Eye (tissue), 1 donor: Measurements from ENCODE around the gene OR14I1.
"Not testable (repeated sequence)": the region's sequence is repeated elsewhere in the genome, so short reads cannot be mapped to it uniquely, and the experiment has no call there.

Experiments used
- DNase-seq: peaks from one replicate; pipeline ENCODE4 v3.0.0-alpha.2; 2015

OR14I1 gene

DNA sequence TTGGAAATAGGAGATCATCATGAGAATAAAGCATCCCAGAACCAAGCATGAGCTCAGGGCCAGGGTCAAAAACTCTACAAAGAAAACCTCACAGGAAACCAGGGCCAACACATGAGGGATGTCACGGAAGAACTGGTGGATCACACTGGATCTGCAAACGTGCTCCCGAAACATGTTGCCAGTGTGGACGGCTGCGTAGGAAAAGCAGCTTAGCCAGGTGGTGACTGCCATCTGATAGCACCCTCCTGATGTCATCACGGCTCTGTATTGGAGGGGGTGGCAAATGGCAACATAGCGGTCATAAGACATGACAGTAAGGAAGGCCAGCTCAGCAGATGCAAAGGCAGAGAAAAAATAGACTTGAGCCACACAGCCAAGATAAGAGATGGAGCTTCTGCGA is 20.9 kb downstream of the OR14I1 start:
- DNase-seq: no peak

DNA sequence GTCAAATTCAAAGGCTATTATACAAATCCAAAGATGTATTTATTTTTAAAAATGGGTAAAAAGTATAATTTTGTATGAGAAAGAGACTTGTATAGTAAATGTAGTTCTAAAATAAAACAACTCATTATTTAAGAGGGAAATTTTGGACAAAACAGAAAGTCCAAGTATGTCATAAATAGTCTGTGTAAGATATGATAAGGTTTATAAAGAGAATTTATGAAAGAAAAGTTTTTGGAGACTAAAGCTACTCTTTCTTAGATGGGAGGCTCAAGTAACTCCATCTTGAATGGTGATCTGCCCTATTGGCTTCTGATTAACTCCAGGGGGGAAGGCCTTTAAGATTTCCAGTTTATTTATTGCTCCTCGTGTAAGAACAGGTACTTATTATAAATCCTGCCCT is 32.6 kb downstream of the OR14I1 start:
- DNase-seq: no peak

DNA sequence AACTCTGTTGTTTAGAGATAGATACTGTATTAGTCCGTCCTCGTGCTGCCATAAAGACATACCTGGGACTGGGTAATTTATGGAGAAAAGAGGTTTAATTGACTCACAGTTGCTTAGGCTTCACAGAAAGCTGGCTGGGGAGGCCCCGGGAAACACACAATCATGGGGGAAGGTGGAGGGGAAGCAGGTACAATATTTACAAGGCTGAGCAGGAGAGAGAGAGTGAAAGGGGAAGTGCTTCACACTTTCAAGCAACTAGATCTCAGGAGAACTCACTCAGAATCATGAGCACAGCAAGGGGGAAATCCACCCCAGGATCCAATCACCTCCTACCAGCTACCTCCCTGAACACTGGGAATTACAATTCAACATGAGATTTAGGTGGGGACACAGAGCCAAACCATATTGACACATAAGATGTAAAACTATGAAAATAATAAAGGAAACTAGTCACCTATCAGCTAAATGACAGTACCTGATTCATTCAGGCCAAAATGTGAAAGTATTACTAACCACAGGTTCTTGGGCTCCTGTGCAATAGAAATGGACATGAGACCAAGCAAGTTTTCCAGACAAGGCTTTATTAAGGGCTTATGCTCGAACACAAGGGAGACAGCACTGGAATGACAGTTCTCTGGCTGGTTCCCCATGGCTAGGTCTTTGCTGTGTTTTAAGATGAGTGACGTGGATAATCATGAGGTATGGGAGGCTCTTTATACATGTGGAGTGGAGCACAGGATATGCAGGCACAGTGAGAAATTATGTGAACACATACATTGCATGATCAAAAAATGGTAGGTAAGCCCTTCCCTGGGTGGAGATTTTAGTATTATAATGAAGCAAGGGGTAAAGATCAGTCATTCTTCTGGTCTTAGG is 38.9 kb downstream of the OR14I1 start:
- not testable (repeated sequence) for DNase-seq

DNA sequence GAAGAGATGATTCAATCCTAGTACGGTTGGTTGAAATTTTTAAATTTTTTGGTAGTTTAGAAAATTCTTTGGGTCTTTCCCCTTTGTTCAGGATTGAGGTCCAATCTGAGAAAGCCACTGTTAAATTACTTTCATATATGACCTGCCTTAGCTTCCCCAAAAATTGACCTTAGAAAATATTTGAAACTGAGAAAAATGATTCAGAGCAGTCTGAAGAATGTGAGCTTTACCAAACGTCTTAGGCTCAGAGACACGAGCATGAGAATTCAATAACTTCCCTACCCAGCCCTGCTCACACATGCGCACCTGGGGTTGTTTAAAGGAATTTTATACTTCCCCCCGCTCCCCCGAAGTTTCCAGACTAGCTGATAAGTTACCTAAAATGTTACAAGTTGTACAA is 45.8 kb downstream of the OR14I1 start:
- not testable (repeated sequence) for DNase-seq

DNA sequence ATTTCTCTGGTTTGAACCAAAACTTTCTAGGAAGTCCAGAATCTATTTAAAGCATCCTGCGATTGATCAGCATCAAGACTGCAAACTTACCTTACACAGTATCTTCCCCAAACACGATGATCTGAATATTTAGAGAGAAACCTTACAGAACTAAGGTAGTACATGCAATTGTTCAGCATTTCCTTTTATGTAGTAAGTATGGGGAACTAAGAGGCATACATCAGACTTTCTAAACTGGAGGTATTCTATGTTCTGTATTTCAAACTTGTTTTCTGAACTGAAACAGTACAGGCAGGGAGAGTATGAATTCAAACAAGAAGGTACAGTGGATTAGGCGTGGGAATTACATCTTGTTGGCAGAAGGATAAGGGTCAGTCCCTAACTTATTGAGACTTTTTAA is 47.2 kb downstream of the OR14I1 start, which contains the start of gene OR2T27:
OR2T27 (minus strand) TSS at position 175 of the 400 bp plus-strand sequence. CDS start 4,644 bp downstream, outside the sequence.
- not testable (repeated sequence) for DNase-seq
